Endothelial cell of hepatic sinusoid (primary cell): ENCODE measurements around the gene ZFR2.

ENCODE experiments used
- in situ Hi-C: cut with HindIII; loops from 2 replicates; pipeline ENCODE4 v1.10.0; 2017; ENCODE audit warnings: low sequenced_read_pairs

The ZFR2 gene

GRCh38 chr19:3761382-3762129 lies 107.3 kb downstream of the ZFR2 start, which contains the start of gene APBA3:
TSS of gene APBA3 (minus strand) at chr19:3761692. CDS start at chr19:3760264, 1,428 bp downstream.
- in situ Hi-C loops: no loop called here

GRCh38 chr19:3760871-3761361 lies 107.9 kb downstream of the ZFR2 start:
- in situ Hi-C loops: no loop called here

GRCh38 chr19:3759482-3760254 lies 109.2 kb downstream of the ZFR2 start:
- in situ Hi-C loops: loop anchor here (5.0 kb wide), 1 partner anchor 37 kb away; no protein-coding TSS in a partner anchor

- in situ Hi-C loops: loop anchor here (5.0 kb wide), 1 partner anchor 36 kb away; no protein-coding TSS in a partner anchor
These were observed 110.5 kb downstream of the ZFR2 start for GRCh38 chr19:3758297-3758696.

GRCh38 chr19:3757705-3758104 lies 111.1 kb downstream of the ZFR2 start:
- in situ Hi-C loops: loop anchor here (5.0 kb wide), 1 partner anchor 35 kb away; no protein-coding TSS in a partner anchor
